ENCODE measurements around the gene PDIA5.
A peak's percentile ranks its signal among the peaks of the same experiment; 100 is the strongest.

PDIA5 gene

DNA sequence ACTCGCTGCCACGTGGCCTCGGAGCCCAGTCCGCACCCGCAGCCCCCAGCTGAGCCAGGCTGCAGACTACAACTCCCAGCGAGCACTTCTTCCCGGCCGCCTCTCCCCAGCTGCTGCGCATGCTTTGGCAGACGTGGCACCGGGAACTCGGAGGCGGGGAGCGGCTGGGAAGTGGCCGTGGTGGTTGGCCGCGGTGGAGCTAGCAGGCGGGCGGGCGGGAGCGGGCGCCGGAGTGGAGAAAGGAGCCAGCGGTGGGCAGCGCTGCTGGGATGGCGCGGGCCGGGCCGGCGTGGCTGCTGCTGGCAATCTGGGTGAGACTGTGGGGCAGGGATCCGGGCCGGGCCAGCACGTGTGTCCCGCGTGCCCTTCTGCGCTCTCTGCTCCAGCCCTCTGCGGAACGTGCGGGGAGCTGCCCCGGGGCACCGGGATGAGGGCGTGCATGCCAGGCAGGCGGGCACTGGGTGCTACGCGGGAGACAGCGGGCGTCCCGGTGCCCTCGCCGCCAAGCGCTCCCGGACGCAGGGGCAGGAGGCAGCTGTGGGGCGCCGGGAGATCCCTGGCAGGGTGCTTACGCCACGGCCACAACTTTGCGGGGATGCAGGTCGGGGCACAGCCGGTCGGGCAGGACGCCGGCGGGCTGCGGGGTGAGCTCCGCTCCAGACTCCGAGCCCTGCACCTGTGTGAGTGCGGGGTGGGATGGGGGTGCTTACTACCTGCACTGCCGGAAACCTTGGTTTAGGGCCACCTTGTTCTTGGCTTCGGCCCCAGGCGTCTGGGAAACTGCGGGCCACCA is at the start of gene PDIA5:
TSS of gene PDIA5 (plus strand) at position 130 of the 793 bp plus-strand sequence. CDS start at position 270, 140 bp downstream.
- FAIRE-seq (peak; percentile 90), DNase-seq (ENCODE audit: insufficient read length, low spot score) (peak; percentile 81)

DNA sequence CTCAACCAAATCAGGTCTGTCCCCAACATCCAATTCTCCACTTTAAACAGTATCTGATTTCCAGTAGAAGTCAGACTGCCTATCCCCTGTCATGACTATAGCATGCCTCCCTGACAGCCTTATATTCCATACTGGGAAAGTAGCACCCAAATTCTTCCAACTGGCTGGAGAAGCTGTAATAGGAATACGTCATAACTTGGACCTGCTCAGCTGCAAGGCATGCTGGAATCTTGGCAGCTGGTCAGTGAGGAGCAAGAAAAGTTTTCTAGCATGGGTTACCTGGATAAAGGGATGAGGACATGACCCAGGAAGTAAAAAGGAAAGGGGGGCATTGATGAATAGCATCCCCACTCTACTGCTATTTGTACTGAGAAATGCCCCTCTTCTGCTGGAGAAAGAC is 48.1 kb upstream of the PDIA5 start:
- DNase-seq (ENCODE audit: insufficient read length, low spot score) (no peak), FAIRE-seq (no peak)

DNA sequence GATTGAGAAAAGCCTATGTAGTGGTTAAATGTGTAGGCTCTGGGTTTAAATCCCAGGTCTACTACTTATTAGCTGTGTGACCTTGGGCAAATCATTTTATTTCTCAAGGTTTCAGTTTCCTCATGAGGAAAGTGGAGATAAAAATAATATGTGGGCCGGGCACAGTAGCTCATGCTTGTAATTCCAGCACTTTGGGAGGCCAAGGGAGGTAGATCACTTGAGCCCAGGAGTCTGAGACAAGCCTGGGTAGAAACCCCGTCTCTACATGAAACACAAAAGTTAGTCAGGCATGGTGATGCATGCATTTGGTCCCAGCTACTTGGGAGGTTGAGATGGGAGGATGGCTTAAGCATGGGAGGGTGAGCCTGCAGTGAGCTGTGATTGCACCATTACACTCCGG is 47.7 kb upstream of the PDIA5 start:
- DNase-seq (ENCODE audit: insufficient read length, low spot score): no peak
- FAIRE-seq: no peak

DNA sequence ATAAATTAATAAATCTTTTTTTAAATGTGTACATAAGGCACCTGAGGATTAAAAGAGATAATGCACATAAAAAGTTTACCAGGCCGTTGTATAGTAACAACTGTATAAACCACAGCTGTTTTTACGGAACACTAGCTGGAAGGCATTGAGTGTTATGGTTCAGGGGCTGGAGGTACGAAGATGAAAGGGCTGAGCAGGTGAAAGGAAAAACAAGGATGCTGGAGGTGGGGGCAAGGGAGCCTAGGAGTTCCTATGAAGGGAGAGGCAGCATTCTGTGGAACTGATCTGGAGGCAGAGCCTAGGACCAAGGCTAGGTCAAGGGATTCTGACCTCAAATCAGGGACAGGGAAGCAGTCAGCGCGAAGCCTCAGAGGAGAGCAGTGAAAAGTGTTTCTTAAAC is 47.2 kb upstream of the PDIA5 start:
- DNase-seq (ENCODE audit: insufficient read length, low spot score): no peak
- FAIRE-seq: no peak

DNA sequence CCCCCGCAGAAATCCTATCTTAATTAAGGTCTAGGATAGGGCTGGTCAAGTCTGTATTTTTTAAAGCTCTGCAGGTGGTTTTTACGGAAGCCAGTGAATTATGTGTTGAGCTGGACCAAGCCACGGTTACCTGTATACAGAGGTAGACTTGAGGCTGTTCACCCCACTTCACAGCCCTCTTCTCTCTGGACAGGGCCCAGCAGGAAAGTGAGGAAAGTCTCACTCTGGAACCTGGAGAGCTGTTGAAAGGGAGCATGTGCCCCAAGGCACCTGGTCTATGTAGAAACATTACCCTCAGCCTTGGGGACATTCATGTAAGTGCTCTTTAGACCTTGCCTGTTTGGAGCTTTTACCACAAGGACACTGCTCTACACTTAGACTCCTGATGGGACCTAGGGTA is 46.1 kb upstream of the PDIA5 start:
- FAIRE-seq (no peak), DNase-seq (ENCODE audit: insufficient read length, low spot score) (no peak)

DNA sequence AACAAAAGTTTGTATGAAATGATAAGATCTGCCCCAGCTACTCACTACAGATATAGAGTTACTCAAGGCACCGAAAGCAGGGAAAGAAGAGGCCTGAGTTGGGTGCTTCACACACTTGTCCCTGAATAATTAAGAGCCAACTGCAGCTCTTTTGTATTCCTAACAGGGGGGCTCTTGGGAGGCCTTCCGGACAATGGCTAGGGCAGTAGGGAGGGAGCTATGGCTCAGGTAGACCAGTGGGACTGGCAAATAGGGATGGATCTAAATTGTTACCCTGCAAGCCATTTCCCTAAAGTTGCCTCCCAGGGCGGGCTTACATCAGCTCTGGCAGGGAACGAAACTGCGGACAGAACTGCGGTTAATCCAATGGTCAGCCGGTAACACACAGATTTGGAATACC is 45.4 kb upstream of the PDIA5 start:
- FAIRE-seq: no peak

DNA sequence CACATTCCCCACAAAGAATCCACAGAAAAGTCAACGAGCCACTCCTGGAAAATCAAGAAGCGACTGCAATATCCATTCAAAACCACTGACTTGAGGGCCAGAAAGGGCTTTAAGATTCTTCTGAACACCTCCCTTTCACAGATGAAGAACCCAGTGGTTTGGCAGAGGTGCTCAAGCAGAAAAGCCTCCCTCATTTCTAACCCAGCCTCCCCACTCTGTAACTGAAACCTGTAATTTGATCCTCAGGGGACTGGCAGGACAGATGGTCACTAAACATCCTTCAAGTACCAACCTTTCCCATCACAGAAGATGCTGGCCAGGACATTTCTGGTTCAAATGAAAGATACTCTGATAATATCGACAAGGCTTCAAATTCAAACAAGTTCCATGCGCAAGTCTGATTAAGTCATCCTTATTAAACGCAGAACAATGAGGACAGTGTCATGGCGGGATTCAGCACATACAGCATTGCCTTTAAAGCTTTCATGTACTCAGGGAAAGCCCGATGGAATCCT is 44.8 kb upstream of the PDIA5 start:
- DNase-seq (ENCODE audit: insufficient read length, low spot score) (no peak), FAIRE-seq (no peak)

More for the DNA sequence above, 45.4 kb upstream of the PDIA5 start:
- no peak for DNase-seq (ENCODE audit: insufficient read length, low spot score)

DNA sequence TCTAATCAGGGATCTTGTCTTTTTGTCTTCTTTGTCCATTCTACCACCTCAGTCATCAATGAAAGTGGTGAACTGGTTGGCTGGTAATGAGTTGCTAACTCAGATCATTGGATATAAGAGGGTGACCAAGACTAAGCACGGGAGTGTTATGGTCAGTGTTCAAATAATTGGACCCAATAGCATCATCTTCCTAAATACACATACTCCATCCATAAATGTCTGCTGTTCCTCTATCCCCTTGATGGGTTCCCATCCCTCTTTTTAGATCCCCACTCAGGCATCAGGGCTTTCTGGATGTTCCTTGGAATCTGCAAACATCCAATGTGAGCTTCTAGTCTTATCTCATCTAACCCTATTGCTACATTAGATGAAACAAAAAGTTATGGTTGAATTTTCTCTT is 42.8 kb upstream of the PDIA5 start:
- DNase-seq (ENCODE audit: insufficient read length, low spot score): no peak
- FAIRE-seq: no peak

DNA sequence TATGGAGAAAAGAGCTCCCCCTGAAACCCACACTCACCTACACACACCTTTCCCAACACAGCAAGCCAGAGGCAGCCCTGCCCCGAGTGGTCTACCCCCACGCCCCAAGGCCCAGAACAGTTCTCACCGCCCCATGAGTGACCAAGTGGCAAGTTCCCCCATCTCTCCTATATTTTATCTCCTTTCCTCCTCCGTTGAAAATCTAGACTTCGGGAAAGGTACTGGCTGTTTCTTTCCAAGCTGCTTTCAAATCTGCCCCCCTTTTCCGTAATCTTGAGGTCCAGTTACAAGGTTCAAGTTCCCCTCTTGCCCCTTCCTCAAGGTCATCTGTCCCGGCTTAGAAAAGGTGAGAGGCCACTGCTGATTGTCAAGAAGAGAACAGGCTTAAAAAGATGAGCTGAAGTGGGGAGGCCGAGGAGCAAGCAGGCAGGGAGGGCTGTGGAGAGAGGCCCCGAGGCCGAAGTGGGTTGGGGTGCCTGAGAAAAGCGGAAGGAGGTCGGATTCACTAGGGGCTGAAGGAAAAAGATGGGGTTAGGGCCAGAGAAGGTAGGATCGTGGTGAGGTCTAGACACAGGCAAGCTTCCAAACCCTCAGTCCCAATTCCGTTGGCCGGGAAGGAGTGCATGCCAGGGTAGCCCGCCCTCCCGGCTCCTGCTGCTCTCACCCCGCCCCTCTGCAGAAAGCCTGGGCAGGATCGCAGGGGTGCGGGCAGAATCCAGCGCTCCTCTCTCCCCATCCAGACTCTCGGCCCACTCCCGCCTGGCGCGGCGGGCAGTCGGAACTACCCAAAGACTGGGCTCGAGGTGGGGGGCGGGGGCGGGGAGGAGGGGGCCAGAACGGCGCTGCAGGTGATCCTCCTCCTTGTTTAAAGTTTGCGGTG is 40.9 kb upstream of the PDIA5 start:
- FAIRE-seq: no peak
- no peak for DNase-seq (ENCODE audit: insufficient read length, low spot score)

DNA sequence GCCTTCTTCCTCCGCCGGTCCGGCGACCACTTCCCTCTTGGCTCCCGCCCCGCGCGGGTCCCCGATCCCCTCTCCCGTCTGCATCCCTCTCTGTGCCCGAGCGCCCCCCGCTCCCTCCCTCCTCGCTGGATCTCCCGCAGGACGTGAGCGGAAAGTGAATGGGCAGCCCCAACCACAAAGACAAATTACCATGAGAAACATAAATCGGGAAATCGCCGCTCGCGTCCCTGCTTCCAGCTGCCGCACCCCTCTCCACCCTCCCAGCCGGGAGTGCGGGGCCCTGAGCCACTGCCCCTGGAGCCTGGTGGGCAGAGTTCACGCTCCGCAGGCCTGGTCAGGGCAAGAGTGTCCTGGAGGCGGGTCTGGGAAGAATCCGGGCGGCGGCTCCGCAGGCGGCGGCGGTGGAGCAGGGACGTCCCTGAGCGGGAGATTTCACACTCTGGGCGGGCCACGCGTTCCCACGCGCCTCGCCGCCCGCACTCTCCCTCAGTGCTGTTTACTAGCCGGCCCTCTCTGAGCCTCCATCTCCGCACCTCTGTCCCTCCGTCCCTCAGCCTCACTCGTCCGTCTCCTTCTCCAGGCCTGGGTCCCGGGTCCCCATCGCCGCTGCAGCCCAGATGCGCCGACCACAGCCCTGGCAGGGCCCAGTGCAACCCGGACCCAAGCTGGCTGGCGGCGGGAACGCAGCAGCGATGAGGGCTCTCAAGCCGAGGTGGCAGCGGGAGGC is 40.1 kb upstream of the PDIA5 start:
- DNase-seq (ENCODE audit: insufficient read length, low spot score) (peak; percentile 28), FAIRE-seq (no peak)

DNA sequence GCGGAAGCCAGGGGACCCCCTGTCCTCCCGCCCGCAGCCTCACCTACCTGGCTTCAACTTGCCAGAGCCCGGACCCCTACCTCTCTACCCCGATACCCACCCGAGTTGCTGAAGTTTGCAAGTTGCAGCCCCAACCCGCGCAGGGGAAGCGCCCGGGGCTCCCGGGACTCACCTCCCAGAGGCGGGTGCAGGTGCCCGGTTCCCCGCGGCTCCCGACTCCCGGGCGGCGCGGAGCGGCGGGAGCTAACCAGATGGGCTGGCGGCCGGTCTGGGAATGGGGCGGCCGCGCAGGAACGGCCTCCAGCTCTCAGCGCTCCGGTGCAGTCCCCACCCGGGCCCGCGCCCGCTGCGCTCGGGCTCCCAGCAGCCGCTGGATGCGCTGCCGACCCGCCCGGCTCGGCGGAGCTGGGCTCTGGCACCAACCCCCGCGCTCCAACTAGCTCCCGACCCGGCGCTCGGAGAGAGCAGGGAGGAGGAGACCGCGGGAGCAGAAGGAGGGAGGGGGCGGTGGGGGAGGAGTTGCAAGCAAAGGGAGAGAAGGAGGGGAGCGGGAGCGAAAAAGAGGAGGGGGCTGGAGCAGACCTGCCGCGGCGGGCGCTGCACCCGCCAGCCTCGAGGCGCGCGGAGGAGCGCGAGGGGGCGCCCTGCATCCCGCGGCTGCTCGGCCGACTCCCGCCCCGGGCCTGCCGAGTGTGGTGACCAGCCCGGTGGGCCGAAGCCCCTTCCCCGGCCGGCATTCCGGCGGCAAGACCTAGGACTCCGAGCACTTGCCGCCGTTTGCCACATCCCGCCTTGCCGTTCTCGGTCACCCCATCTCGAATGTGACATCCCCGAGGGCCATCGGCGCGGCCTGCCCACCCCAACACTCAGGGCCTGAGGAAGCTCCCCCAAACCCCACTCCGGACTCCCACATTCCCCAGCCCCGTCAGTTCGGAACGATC is 39.3 kb upstream of the PDIA5 start, which contains the start of gene SEMA5B:
TSS of gene SEMA5B (minus strand) at position 472 of the 941 bp plus-strand sequence. CDS start 66,500 bp downstream, outside the sequence.
- DNase-seq (ENCODE audit: insufficient read length, low spot score) (peak; percentile 30), FAIRE-seq (no peak)

DNA sequence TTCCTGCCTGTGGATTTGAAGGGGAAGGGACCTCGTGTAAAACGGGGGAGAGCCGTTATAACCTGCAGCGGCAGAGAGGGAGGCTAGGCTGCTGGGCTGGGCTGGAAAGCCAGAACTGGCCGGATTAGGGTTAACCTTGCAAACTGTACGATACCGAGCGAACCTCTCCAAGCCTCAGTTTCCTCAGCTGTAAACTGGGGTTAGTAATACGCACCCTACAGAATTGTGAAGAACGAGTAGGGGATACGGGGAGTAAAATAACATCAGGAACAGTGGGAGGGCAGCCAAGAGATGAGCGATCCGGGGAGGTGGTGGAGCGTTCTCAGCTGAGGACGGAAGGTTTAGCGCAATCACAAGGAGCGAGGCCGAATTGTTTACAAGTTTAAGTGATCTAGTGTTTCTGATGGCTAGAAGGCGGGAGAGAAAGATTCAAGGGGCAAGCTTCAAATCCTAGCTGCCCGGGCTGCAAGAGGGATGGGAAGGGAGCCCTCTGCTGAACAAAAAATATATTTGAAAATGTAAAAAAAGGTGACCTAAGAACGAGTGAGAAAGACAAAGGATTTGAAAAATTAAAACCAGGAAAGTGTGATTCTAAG is 38.5 kb upstream of the PDIA5 start:
- FAIRE-seq (peak; percentile 89), DNase-seq (ENCODE audit: insufficient read length, low spot score) (peak; percentile 66)

DNA sequence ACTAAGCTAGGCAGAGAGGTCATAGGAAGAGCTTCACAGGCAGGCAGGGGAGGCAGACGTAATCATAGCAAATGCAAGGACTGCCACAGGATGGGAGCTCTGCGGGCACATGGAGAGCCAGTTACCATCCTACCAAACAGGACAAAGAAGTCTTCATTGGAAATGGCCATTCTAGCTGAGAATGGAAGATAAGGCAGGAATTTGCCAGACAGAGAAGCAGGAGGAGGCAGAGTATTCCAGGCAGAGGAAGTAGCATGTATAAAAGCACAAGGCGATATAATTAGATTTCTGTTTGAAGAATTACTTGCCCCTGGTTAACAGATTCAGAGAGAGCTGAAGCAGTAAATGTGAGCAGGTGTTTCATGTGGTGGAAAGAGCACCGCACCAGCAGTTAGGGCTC is 35.8 kb upstream of the PDIA5 start:
- no peak for DNase-seq (ENCODE audit: insufficient read length, low spot score)
- no peak for FAIRE-seq

DNA sequence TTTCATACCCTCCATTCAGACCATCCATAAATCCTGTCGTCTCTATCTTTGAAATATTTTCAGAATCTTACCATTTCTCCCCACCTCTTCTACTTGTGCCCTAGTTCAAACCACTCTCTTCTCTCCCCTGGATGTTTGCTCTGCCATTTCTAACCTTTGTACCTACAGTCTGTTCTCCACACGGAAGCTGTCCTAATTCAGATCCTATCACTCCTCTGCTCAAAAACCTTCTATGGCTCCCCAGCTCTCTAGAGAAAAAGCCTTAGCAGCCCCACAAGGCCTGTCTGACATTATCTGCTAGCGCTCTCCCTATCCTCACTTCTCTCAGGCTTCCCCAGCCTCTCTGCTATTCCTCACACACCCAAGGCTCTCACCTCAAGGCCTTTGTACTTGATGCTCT is 34.8 kb upstream of the PDIA5 start:
- DNase-seq (ENCODE audit: insufficient read length, low spot score) (no peak), FAIRE-seq (no peak)

DNA sequence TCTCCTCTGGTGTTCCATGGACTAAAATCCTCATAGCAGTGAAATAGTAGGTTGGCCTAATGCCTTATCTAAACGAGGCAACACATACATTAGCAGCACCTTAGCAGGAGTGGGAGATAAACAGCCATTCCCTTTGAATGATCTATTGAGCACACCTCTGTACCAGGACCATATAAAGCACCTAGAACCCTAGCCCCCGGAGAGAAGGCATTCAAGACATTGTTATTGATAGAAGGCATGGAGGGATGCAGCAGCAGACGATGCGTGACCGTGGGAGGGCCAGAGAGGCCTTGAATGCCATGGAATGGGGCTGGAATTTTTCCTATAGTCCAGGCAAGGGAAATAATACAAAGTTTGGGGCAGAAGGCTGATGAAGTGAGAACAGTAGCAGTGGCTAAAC is 32.7 kb upstream of the PDIA5 start:
- FAIRE-seq (no peak), DNase-seq (ENCODE audit: insufficient read length, low spot score) (no peak)

DNA sequence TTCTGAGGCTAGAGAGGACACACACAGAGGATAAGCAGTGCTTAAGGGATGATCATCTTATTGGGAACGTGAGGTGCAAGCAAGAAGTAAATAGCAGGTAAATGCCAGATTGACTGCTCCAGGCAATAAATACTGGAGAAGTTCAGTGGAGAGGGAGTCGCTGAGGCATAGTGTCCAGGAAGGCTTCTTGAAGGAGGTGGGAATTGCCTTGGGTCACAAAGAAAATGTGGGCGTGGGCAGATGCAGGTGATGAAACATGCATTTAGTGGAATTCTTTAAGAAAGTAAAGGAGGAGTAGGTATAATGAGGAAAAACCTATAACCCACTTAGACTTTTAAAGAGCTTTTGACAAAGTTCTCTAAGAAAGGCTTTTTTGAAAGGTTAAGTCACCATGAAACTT is 31.8 kb upstream of the PDIA5 start:
- no peak for DNase-seq (ENCODE audit: insufficient read length, low spot score)
- FAIRE-seq: no peak

DNA sequence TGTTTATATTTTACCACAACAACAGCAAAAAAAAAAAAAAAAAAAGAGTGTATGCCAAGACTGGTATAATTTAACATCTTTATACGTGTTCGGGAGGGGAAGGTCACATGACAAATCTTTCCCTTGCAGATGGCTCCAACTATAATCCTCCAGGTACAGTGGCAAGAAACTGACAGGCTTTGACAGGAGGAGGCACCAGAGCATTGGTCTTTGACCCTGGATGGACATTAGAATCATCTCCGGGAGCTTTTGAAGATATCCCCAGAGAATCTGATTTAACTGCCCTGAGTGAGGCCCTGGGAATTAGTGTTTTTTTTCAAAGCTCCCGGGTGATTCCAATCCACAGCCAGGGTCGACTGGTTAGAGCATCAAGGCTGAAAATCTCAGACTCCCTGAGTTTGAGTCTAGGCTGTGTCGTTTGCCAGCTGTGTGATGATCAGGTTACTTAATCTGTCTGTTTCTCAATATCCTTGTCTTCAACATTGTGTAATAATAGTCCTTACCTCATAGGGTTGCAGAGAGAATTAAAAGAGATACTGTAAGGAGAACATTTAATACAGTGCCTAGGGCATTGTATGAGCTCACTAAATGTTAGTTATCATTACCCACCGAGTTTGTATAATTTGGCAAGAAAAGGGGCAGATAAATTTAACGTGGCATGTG is 30.3 kb upstream of the PDIA5 start:
- DNase-seq (ENCODE audit: insufficient read length, low spot score) (no peak), FAIRE-seq (no peak)

DNA sequence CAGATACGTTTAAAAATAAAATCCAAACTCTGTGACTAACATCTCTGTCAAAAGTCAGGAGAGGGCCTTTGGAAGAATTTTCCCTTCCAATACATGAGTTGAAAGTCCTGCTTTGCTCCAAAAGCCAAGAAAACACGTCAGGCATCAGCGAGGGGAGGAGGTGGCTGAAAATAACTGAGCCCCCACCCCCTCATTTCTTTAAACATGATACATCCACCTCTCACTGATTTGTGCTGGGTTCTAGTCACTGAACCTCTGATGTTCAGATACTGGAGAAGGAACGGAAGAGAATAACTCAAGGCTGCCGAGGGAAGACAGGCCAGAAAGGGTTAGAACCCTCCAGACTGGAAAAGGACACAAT is 29.8 kb upstream of the PDIA5 start:
- DNase-seq (ENCODE audit: insufficient read length, low spot score) (no peak), FAIRE-seq (no peak)

DNA sequence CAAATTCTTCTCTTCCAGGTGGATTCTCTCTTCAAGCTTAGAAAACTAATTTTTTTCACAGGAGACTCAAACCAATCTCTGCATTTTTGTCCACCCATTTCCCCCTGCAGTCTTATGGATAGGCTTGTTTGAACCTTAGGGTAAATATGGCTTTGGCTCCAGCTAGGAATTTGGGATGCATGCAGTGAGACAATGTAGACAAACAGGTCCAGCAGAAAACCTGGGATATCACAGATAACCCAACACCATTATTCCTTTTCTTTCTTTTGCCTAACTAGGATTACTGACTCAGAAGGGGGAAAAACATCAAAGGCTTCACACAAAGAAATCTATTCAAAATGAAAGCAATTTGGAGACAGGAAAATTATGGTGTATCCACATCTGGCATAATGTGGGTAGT is 28.1 kb upstream of the PDIA5 start:
- FAIRE-seq (no peak), DNase-seq (ENCODE audit: insufficient read length, low spot score) (no peak)
